ENCODE data around the gene CD19. TPM values are rescaled to one million over a fixed set of nuclear protein-coding genes. Genes with fewer than 3 reads are reported as not detected.

CD19 gene
- total RNA-seq, 6 donors from 2014 or later, result 0.46 to 1.4 (median 0.89) TPM; not detected in 1

DNA sequence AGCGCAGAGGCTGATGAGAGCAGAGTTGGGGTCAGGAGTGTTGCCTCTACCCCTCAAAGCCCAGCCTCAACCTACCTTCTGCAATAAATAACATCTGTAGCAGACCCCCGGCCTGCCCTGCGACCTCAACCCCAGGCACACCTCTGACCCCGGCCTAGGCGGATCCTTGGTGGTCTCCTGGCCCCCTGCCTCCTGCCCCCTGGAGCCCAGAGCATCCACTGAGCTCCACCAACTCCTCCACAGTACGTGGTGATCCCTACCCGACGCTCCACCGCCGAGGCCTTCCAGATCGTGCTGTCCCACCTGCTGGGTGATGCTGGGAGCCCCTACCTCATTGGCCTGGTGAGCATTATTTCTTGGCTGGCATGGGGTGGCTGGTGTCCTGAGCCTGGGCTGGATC is 51.2 kb downstream of the CD19 start:
- peaks cover 5 to 96% (median 72%) of the 10 kb centered on the region in 4 donors for H3K36me3 ChIP-seq
- no peak overlapping the region for H3K27ac ChIP-seq
- ATAC-seq (ENCODE audit: low FRiP score in 2 of 2), result no peak
- peaks cover 0 to 11% (median 1%) of the 10 kb centered on the region in 4 donors for H3K9me3 ChIP-seq
- H3K27me3 ChIP-seq, result no peaks in the 10 kb centered on the region
- H3K4me1 ChIP-seq, result peaks cover 0 to 11% (median 5%) of the 10 kb centered on the region in 4 donors
- WGBS, 2 donors, result 94 to 95% methylated on average over 8 to 11 of the region's 11 CpGs
- H3K4me3 ChIP-seq, result no peak overlapping the region
- TF ChIP-seq, protein P1, sequence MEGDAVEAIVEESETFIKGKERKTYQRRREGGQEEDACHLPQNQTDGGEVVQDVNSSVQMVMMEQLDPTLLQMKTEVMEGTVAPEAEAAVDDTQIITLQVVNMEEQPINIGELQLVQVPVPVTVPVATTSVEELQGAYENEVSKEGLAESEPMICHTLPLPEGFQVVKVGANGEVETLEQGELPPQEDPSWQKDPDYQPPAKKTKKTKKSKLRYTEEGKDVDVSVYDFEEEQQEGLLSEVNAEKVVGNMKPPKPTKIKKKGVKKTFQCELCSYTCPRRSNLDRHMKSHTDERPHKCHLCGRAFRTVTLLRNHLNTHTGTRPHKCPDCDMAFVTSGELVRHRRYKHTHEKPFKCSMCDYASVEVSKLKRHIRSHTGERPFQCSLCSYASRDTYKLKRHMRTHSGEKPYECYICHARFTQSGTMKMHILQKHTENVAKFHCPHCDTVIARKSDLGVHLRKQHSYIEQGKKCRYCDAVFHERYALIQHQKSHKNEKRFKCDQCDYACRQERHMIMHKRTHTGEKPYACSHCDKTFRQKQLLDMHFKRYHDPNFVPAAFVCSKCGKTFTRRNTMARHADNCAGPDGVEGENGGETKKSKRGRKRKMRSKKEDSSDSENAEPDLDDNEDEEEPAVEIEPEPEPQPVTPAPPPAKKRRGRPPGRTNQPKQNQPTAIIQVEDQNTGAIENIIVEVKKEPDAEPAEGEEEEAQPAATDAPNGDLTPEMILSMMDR (IDR thresholded peaks at IDR 0.05), result no peak
- TF ChIP-seq POLR2A (IDR thresholded peaks at IDR 0.05) (no peak), EP300 (IDR thresholded peaks at IDR 0.05) (no peak), POLR2AphosphoS5 (IDR thresholded peaks at IDR 0.05) (no peak)
- DNase-seq, result no peak

DNA sequence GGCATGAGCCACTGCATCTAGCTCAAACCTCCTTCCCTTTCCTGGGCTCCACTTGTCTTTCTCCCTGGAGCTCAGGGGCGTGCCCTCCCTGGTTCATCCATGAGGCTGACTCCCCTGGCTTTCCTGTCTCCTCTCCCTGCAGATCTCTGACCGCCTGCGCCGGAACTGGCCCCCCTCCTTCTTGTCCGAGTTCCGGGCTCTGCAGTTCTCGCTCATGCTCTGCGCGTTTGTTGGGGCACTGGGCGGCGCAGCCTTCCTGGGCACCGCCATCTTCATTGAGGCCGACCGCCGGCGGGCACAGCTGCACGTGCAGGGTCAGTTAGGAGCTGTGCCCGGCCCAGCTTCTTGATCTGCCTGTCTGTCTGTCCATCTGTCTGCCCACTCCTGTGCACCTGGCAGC is 51.9 kb downstream of the CD19 start:
- H3K27ac ChIP-seq, result peak overlapping the region in 1 of 4 donors; percentile 73
- H3K9me3 ChIP-seq, result peaks cover 0 to 11% (median 1%) of the 10 kb centered on the region in 4 donors
- WGBS, 2 donors, result 90 to 94% methylated on average over 18 of the region's 18 CpGs
- H3K4me3 ChIP-seq, result peak overlapping the region in 1 of 4 donors; percentile 47
- ATAC-seq (ENCODE audit: low FRiP score in 2 of 2), result no peak
- no peak for TF ChIP-seq POLR2A (IDR thresholded peaks at IDR 0.05)
- TF ChIP-seq EP300 (IDR thresholded peaks at IDR 0.05), result no peak
- TF ChIP-seq, protein P1 (IDR thresholded peaks at IDR 0.05), result no peak
- no peak for TF ChIP-seq POLR2AphosphoS5 (IDR thresholded peaks at IDR 0.05)
- H3K4me1 ChIP-seq, result peaks cover 0 to 9% (median 5%) of the 10 kb centered on the region in 4 donors
- peak in 1 of 2 donors; percentile 72 for DNase-seq
- no peaks in the 10 kb centered on the region for H3K27me3 ChIP-seq
- H3K36me3 ChIP-seq, result peaks cover 5 to 94% (median 68%) of the 10 kb centered on the region in 4 donors

- Histone ChIP-seq H3K27me3 (no peaks in the 10 kb centered on the region), H3K36me3 (peaks cover 3 to 94% (median 67%) of the 10 kb centered on the region in 4 donors), H3K27ac (peak overlapping the region in 3 of 4 donors; percentile 20 to 73 (median 37)), H3K4me1 (peaks cover 0 to 9% (median 5%) of the 10 kb centered on the region in 4 donors), H3K9me3 (peaks cover 0 to 11% (median 1%) of the 10 kb centered on the region in 4 donors), H3K4me3 (peak overlapping the region in 3 of 4 donors; percentile 5 to 47 (median 10))
- ATAC-seq (ENCODE audit: low FRiP score in 2 of 2) (no peak), DNase-seq (peak in 1 of 2 donors; percentile 74)
- 73 to 82% methylated on average over 8 to 11 of the region's 12 CpGs for WGBS, 2 donors
- no peak for TF ChIP-seq EP300 (IDR thresholded peaks at IDR 0.05)
- TF ChIP-seq POLR2A (IDR thresholded peaks at IDR 0.05), result no peak
- TF ChIP-seq, protein P1 (IDR thresholded peaks at IDR 0.05), result no peak
- TF ChIP-seq POLR2AphosphoS5 (IDR thresholded peaks at IDR 0.05), result no peak
Measured at GRCh38 chr16:28984091-28984490, 52.3 kb downstream of the CD19 start.

DNA sequence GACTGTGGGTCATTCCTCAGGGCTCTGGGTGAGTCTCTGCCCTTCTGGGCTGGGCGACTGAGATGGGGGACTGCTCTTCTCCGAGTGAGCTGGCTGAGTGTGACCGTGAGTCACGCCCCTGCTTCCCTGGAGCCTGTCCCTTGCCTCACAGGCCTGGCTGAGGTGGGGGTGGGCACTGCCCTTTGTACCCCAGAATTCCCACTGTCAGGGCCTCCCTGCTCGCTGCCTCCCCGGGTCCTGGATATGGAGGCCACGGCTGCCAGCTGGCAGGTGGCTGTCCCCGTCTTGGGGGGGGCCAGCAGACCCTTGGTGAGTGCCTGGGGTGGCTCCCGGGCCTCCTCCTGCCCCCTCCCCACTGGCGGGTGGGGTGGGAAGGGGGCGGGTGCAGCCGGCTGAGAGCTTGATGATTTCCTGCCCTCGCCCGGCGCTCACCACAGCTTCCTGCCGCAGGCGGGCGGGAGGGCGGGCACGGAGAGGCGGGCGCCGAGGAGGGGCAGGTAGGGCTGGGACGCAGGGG is 52.9 kb downstream of the CD19 start, which contains the start of gene LAT:
Gene LAT, plus strand, starts transcription at position 434 of the 517 bp plus-strand sequence. CDS start 366 bp downstream, outside the sequence.
- Histone ChIP-seq H3K4me1 (peaks cover 0 to 9% (median 5%) of the 10 kb centered on the region in 4 donors), H3K4me3 (peak within 1 kb of the TSS in 3 of 4 donors; percentile 37 to 47 (median 43)), H3K27me3 (no peaks in the 10 kb centered on the region), H3K9me3 (peaks cover 0 to 11% (median 1%) of the 10 kb centered on the region in 4 donors), H3K27ac (peak within 1 kb of the TSS in 3 of 4 donors; percentile 20 to 73 (median 37)), H3K36me3 (peaks cover 0 to 95% (median 68%) of the 10 kb centered on the region in 4 donors)
- TF ChIP-seq POLR2AphosphoS5 (IDR thresholded peaks at IDR 0.05) (no peak), EP300 (IDR thresholded peaks at IDR 0.05) (no peak), POLR2A (IDR thresholded peaks at IDR 0.05) (no peak)
- TF ChIP-seq, protein P1 (IDR thresholded peaks at IDR 0.05), result no peak
- WGBS, 2 donors, result 50 to 74% methylated on average over 5 to 14 of the region's 24 CpGs
- DNase-seq (peak; percentile 47 to 87), ATAC-seq (ENCODE audit: low FRiP score in 2 of 2) (peak in 1 of 2 donors; percentile 26)

All from upper lobe of left lung (tissue), 6 donors.